HG03558 (cell line): ENCODE measurements around the gene PKP4.

Source experiments
- ATAC-seq: cut with Tn5 transposase; IDR thresholded peaks from one replicate; pipeline ENCODE4 v1.9.1; 2021; ENCODE audit warnings: moderate number of reproducible peaks; ENCODE audit not compliant: unreplicated experiment; ENCODE audit errors: extremely low read depth

PKP4 gene

DNA sequence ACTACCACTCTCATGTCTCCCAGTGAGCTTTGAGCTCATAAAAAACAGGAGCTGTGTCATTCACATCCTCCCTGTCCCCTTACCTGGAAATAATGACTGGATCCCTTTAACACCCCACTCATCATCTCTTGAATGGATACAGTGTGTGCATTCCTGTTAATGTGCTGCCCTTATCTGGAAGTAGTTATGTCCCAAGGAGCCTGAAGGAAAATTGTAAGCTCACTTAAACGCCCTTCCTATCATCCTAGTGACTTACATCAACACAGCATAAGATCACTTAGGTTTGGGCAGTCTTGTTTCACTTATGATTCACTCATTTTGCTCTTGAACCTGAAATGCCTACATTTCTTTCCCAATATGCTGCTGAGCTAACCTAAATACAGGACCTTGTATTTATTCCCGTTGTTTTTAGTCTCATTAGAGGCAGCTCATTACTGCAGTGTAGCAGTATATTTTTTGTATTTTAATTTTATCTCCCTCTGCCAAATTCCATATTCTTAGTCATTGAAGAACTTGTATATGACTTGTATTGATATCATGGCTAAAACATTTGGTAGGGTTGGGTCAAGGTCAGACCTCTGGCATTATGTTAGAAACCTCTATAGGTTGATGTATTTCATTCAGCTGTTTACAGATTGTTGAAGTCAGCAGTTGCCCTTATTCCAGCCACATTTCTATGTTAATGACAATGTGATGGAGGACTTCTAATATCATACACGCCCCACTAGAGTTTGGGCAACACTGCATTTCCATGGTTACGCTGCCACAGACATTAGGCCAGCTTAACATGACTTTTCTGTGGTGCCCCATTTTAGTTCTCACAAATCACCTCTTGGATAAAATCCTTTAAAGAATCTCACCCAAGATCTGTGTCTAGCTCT, 72.9 kb downstream of the PKP4 start:
- ATAC-seq, result no peak

DNA sequence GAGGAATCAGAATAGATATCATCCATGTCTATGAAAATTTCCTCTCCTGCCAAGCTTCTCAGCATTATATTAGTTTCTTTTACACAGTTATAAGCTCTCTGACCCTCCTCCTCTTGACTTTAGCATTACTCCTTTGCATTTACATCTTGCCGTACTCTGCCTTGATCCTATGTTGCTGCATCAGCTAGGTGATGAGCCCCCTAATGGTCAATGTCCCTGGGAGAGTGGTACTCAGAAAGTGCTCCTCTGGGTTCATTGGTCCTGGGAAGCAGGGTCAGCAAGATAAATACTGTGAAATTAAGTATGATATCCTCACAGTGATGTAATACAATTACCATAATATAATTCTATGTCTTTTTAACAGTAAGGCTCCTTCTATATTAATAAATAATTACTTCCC, 74.1 kb downstream of the PKP4 start:
- no peak for ATAC-seq

DNA sequence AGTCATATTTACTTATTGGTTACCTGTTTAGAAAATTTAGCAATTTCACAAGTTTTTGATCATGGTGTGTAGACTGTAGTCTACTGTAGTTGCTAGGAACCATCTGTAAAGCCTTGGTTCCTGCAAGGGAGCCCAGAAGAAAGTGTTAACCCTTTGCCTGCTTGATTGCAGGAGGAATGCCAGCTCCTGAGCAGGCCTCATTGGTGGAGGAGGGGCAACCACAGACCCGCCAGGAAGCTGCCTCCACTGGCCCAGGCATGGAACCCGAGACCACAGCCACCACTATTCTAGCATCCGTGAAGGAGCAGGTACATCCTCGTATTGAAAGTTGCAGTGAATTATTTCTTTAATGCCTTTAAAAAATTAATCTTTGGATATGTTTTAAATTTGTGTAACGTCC, 76.3 kb downstream of the PKP4 start:
- ATAC-seq, result no peak

DNA sequence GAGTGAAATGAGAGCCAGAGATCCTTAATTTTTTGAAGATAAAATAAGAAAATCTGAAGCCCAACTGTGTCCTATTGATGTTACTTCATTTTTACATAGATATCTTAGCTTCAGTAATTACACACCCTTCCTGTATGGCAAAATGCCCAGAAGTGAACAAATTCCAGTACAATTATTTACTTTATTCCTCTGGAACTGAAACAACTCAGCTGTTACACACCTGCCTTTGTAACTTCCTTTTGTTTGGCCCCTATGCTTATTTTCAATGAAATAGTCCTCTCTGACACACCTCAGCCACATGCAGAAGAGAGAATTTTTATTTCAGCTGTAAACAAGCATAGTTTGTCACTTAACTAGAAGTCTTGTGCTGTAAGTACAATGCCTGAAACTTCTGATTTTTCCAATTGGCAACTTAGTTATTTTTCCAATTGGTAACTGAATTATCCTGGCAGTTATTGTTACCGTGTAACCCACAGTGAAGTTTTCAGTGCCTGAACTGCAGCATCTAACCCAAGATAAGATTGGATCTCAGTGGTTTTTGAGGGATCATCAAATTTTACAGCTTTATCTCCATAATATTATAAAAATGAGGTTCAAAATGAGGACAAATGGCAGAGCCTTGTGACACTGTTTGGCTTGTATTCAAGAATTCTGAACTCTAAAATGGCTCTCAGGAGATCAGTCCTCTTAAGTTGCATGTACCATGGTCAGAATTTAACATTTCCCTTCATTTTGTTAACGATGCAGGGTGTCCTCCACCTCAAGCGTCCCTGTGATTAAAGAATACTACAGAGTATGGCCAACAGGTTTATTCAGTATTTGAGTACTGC, 82.6 kb downstream of the PKP4 start:
- ATAC-seq, result no peak

DNA sequence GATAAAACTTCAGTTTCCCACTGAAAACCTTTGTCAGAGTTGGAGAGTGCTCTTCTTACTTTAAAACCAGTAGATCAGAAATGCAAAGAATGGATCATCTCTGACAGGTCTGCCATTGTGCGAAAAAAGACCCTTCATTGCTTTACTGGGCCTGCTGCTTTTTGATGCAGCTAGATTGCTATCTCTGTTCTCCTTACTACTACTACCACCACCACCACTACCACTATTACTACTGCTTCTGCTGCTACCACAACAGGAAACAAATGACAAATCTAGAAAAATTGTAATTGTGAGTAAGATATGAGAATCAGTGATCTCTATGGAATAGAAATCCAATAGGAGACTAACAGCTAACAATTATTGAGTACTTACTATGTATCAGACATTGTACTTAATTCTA, 85.8 kb downstream of the PKP4 start:
- ATAC-seq, result no peak

DNA sequence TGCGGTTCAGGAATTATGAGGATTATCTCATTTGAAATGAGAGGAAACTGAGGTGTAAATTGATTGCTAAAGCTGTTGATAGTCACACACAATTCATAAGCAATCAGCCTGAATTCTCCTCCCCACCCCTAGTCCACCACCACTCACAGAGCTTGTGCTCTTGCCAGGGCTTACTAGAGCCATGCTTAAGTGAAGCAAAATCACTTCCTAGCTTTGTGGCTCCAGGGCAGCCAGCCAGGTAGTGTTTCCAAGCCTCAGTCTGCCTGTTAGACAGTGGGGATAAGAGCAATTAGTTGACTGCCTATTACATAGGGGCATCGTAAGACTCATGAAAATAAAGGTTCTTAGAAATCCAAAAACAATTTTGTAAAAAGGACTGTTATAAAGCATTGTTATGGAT, 87.2 kb downstream of the PKP4 start:
- no peak for ATAC-seq

DNA sequence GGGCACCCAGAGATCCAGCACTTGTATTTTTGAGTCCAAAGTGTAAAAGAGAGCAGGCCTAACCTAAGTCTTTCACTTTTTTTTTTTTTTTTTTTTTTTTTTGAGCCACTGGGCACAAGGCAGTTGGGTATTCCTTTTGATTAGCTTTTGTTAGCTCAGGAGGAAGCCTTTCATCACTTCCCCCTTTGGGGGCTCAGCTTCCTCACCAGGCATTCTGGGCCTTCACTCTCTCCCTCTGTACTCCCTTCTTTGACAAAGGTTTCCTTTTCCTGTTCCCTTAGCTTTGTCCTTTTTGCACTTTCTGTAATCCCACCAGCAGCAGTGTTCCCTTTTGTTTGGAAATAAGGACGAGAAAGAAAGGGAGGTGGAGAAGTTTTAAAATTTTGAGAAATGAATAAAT, 88.2 kb downstream of the PKP4 start:
- ATAC-seq, result no peak

DNA sequence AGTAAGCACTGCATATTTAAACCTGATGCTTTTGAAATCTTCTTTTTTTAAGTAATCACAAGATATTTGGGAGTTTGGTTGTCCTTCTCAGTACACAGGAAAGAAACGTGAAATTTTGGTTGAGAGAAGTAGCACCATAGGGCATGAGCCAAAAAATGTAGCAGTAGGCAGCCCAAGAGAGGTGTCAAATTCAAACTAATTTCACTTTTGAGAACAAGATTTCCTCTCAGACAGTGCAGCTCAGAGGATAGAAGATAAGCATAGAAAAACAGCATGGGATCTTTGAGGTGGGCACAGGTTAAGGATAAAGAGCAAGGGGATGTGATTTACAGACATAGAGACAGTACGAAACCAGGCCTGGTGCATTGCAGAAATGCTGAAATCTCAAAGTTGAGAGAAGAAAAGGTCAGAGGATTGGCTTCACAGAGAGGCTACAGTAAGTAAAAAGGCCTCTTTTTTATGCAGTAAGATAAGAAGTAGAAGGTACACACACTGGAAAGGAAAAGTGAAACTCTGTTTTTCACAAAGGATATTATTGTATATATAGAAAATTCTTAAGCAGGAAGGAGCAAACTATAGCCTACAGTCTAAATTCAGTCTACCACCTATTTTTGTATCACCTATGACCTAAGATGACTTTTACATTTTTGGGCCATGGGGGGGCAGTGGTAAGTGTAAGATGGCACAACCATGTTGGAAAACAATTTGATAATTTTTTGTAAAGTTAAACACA, 89.8 kb downstream of the PKP4 start:
- no peak for ATAC-seq

DNA sequence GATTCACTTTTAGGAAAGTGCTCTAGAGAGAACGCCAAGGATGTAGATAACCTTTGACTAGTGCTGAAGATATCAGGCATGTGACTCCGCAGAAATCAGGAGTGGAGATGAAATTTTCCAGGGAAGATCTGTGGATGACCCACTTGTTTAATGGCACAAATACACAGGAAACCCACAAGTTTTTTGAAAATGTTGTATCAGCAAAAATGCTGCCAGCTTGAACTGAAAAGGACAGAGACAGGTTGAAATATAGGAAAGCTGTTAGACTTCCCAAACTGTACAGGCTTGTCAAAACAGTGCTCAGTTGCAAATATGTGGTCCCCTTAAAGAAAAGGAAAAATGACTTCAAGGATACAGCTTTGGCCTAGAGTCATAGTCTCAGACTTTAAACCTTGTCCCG, 96.5 kb downstream of the PKP4 start:
- no peak for ATAC-seq

DNA sequence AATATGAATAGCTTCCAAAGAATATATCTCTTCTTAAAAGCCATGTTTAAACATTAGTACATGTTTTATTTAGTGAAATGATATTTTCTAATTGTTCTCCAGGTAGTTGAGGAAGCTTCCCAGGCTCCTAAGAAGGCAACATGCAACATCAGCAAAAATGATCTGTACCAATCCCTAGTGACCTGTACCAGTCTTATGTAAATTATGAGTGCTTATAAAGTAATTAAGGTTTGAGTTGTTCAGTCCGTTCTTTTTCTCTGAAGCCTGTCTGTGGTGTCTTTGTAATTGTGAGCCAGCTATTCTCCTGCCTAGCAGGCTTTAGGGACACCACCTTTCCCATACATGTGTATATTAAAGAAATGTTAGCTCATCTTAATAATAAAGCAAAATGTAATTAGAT, 98.2 kb downstream of the PKP4 start:
- no peak for ATAC-seq

DNA sequence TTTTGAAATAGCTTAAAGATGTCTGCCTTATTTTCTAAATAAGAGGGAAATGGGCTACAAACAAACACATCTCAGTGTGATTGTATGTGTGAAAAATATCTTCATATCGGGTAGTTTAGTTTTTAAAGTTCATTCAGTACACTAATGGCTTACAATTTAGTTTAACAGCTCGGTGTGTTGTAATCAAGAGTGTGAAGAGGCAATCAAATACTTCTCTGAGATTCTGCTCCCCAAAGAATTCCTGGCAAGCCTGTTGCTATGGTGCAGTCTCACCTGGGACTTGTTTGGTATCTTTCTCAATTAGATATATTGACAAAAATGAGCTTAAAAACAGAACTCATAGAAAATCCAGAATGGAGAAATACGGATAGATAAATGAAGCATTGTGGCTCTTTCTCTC, 99.4 kb downstream of the PKP4 start:
- ATAC-seq, result no peak

DNA sequence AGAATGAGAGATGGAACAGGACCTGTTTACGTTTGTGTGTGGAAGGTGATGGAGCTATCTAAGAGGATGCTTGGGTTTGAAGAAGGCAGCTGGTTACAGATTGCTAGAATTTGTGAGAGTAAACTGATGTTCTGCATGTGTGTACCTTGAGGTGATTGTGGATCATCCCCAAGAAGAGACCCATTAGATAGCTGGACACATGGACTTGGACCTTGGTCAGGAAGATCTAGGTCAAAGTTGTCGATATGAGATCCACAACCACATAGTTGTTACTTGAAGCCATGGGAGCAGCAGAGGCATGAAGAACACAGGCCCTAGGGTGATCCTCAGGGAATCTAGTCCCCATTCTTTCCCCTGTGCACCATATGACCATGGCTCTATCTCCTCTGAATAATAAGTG, 101.0 kb downstream of the PKP4 start:
- ATAC-seq, result no peak

DNA sequence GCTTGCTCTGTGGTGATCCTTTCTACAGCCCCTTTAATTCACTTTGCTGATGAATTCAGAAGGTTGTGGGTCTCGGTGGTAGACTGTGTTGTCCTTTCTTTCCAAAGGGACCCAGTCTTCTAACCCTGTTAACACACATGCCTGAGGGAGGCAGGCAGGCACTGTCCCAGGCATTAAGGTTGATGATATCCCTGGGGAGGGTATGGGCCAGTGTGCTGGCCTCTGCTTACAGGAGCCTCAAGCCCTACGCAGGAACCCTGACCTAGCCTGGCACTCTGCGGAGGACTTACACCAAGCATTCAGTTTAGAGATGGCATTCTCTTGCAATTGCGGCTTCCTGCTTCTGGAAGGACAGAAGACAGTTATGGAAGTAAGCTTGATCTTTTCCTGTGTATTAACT, 102.5 kb downstream of the PKP4 start:
- no peak for ATAC-seq

DNA sequence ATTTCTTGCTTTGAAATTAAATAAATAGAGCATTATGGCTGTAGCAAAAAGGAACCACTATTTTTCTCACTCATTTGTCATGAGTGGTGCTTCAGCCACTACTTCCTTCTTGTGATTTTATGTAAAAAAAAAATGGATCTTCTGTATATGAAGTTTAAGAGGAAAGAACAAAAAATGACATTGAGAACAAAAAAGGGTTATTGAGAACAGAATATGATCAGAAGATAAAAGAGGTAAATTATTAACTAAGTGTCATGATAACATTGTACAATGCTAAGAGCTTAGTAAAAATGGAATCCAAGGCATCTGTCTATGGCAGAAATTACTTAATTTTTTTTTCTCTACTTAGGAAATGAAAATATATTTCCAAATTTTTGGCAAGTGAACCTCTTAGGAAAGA, 103.5 kb downstream of the PKP4 start:
- ATAC-seq, result no peak

DNA sequence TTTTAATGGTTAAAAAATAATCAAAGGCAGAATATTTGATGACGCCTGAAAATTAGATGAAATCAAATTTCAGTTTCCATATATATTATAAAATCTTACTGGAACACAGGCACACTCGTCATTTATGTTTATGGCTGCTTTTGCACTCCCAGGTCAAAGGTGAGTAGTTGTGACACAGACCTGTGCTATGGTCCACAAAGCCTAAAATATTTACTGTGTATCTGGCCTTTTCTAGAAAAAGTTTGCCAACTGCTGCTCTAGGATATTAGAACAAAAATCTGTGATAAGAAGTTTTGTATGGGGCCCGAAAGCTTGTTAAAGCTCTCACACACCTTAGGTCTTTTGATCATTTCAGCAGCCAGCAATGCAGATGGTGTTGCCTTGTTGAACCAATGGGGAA, 104.3 kb downstream of the PKP4 start:
- no peak for ATAC-seq

DNA sequence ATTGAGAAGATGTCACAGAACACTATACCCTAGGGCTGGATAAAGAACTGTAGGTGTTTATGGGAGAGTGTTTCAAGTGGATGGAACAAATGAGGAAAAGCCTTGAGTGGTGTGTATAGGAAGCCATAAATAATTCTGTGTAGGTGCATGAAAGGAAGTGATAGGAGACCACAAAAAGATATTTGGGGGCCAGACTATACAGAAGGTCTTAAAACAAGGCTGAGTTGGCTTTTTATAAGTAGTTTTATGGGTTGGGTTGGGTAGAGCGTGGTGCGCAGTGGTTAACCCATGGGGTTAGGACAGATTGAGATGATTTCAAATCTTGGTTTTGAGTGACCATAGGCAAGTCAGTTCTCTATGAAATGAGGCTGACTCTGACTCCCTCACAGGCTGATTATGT, 110.5 kb downstream of the PKP4 start:
- no peak for ATAC-seq

DNA sequence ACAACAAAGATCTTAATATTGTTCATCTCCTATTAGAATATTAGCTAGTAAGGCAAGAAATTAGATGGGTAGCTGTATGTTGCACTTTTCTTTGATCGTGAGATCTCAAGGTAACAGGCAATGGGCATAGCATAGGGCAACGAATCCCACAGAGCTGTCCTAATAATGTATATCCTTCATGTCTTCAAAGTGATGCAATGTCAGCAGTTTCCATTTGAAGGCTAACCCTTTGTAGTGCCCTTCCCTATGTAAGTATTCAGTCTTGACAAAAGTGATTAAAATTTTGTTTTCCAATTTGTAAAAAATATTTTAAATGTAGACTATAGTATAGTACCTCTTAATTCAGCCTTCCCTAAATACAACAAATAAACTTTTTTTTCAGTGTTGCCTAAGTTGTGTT, 112.5 kb downstream of the PKP4 start:
- no peak for ATAC-seq

DNA sequence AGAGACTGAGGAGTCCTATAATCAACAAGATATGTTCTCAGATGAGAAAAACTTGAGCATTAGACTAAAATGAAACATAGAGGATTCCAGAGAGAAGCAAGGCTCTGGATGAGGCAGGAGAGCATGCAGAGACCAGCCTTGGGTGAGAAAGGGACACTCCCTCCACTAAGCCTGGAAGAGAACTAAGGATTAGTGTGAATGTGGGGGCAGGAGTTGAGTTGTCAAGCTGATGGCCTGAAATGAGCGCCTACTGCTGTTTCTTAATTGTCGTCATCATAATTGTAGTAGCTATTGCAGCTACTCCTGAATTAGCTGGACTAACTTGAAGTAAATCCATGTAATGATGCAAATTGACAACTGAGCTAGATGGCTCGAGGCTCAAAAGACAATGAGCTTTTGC, 114.1 kb downstream of the PKP4 start:
- ATAC-seq, result no peak

DNA sequence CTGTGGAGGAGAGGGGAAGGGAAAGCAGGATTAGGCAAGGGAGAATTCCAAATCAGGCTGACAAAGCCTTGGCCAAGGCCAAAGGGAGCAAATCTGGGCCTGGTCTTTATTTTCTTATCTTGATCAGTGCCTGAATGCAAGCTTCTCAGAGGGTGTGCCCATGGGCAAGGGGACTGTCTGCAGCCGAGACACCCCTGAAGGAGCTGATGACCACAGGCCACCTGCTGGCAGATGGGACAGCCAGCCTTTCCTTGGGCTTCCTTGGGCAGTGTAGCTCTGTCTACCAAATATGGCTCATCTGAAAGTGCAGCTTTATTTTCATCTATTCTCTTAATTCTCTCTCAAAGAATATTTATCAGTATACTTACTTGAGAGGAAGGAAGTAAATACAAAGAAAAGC, 117.0 kb downstream of the PKP4 start:
- ATAC-seq, result no peak

DNA sequence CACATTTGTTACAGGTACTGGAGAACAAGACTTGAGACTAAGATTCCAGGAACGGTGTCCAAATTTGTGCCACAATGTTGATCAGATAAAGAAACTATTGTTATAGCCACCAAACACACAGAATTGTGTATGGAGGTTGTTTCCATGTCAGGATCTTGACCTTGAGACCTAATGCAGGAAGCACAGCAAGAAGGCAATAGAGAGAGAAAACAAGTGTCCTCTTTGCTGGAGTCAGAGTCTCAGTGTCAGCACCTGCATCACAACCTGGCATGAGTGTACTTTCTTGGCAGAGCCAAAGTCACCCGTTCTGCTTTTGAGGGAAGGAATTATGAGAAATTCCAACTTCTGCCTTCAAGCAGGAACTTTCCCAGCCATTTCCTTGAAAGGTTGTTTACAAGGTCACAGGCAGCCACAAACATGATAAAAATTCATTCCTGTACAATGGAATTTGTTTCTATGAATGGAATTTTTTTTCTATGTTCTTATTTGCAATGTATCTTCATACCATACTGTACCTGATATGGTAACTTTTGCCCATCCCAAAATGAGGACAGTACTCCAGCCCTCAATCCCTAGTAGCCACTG, 118.4 kb downstream of the PKP4 start:
- ATAC-seq, result no peak

DNA sequence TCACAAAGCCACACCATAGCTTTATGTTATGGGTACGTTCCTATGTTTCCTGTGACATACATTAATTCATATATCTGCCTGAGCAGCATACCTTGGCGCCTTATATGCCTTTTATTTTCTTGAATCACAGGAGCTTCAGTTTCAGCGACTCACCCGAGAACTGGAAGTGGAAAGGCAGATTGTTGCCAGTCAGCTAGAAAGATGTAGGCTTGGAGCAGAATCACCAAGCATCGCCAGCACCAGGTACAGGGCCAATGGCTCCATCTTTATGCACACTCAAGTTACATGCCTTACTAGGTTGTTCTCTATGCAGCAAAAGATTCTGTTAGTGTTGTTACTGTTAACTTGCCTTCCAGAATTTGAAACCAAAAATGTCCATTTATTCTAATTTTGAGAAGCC, 120.4 kb downstream of the PKP4 start:
- no peak for ATAC-seq
